IMR-90 (cell line): ENCODE measurements around the gene ZFP90. TPM values are rescaled to one million over a fixed set of nuclear protein-coding genes. Genes with fewer than 3 reads are reported as not detected.

ENCODE experiments used
- ELK1 ChIP-seq: fragments of 150-350 bp; IDR thresholded peaks from 2 replicates; pipeline ENCODE4 v1.6.1; 2016; ENCODE audit warnings: low read depth, mild to moderate bottlenecking, low read length, moderate library complexity, borderline replicate concordance
- RCOR1 ChIP-seq: IDR thresholded peaks from 2 replicates; pipeline ENCODE4 v1.6.1; 2012; ENCODE audit warnings: mild to moderate bottlenecking, low read length, improper control_type of control experiment; ENCODE audit not compliant: insufficient replicate concordance
- USF2 ChIP-seq: fragments of 150-350 bp; IDR thresholded peaks from 2 replicates; pipeline ENCODE4 v1.6.1; 2017; ENCODE audit warnings: mild to moderate bottlenecking, antibody characterized with exemption, low read length, low read depth
- polyA plus RNA-seq, 3 experiments: library from polyadenylated mRNA; depleted of rRNA; stranded (reverse); fragments of >200 nt; gene quantifications; 2 replicates each; pipeline ENCODE4 v1.2.3, GENCODE V29; 2012; ENCODE audit warnings: low replicate concordance in 1 of 3
- total RNA-seq: library from RNA; depleted of rRNA; stranded (reverse); fragments of >200 nt; gene quantifications from 2 replicates; pipeline ENCODE4 v1.2.3, GENCODE V29; 2012

Gene ZFP90
- total and polyA plus RNA-seq, 2 of the 4 experiments (the other 2 are of a cell fraction): 7.3 to 22.6 TPM

- no peak for TF ChIP-seq USF2
- TF ChIP-seq RCOR1: no peak
- TF ChIP-seq ELK1: no peak
These were observed at the start of gene ZFP90 (continued) for GRCh38 chr16:68538880-68539701.
